RPMI8226 (cell line): ENCODE results near the gene WASL.
"Not testable (repeated sequence)": the region's sequence is repeated elsewhere in the genome, so short reads cannot be mapped to it uniquely, and the experiment has no call there.

Experiments
- DNase-seq: peaks from one replicate; pipeline ENCODE4 v3.0.0-alpha.2; 2015

The WASL gene

DNA sequence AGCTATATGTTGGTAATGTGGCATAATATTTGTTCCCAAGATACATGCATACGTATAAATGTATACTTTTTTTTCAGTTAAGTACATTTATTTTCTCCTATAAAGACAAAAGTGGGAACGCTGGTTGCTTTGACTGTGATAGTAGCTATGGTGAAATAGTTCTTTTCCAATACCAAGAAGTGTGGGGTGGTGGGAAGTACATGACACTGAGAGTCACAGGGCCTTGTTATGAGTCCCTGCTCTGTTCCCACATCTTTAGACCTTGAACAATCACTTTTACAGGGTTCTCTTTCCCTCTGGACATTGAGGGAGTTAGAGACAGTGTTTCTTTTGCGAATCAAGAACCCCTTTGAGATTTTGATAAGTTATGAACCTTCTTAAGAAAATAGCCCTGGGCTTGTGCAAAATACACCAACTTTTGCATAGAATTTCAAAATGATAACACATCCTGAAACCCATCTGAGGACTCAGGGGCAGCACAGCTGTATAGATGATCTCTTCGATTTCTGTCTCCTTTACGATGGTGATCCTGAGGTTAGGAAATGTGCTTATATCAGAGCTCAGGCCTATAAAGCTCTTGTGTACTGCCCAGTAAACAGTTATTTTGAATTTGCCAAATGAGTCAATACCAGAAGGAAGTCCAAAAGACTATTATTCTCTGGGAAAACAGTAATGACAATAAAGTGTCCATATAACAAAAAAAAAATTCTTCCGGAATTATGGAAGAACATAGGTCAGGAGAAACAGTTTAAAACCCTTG is 92.1 kb downstream of the WASL start:
- DNase-seq: no peak

DNA sequence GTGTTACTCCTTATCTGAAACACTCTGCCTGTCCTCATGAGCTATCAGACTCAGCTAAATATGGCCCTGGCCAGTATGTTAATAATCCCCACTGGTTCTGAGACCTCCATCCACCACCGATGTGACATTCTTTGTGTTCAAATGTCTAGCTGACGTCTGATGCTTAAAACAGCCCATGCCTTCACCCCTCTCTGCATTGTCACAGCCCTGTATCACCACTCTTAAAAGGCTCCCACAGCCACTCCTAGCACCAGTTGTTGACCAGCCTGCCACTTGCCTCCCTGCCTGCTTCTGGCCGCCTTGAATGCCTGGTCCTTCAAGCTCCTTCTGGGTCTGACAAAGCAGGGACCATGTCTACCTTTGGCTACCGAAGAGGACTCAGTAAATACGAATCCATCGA is 93.2 kb downstream of the WASL start, which contains the start of gene LMOD2:
LMOD2 (plus strand) TSS at position 253 of the 400 bp plus-strand sequence; CDS start at position 351, 98 bp downstream.
- no peak for DNase-seq

DNA sequence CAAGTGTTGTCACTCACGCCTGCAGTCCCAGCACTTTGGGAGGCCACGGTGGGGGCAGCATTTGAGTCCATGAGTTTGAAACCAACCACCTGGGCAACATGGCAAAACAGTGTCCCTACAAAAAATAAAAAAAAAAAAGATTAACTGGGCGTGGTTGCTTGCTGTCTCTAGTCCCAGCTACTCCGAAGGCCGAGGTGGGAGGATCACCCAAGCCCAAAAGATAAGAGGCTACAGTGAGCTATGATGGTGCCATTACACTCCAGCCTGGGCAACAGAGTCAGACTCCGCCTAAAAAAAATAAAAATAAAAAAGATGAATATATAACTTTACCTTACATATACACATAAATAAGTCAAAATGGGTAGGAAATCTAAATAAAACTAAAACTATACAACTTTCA is 95.6 kb downstream of the WASL start:
- DNase-seq: no peak

DNA sequence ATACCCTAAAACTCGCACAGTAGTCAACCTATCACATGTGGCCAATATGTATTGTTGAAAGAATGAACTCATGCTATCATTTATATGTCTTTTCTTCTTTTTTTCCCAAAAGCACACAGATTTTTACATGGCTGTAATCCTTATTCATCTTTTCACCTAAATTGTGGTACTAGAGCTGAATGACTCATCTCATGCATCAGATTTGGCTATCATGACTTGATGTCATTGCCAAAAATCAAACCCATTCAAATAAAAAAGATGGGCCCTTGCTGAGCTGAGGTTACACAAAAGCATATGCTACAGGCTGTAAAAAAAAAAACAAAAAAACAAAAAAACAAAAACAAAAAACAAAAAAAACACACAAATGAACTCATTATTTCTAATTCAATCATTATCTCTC is 96.4 kb downstream of the WASL start:
- no peak for DNase-seq

DNA sequence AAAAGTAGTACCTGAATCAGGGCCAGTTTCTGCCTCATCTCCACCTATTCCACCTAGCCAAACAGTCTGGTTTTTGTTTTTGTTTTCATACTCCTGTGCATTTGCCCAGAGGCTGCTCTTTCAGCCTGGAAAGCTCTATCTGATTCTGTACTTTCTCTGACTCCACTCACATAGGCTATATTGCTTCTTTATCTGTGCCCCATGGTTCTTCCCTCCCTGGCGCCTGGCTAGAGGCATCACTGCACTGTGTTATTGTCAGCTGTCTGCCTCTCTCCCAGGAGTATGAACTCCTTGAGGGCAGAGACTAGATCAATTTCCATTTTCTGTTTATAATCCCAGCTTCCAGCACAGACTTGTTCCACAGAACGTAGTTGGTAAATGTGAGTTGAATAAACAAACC is 98.2 kb downstream of the WASL start:
- no peak for DNase-seq

DNA sequence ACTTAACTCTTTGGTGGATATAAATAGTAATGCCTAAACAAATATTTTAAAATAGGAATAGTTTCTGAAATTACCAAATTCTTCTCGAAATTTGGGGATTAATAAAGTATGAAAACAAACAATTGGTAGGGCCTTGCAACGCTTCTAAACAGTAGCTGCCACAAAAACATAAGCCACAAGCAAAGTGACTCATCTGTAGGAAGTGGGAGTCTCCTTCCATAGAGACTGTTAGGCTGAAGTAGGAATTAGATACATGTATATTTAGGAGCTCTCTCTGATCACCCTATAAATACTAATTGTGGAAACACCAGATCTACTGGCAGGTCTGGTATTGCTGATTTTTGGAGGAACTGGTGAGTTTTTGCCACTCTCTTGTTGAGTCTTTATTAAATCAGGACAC is 98.8 kb downstream of the WASL start:
- DNase-seq: no peak

DNA sequence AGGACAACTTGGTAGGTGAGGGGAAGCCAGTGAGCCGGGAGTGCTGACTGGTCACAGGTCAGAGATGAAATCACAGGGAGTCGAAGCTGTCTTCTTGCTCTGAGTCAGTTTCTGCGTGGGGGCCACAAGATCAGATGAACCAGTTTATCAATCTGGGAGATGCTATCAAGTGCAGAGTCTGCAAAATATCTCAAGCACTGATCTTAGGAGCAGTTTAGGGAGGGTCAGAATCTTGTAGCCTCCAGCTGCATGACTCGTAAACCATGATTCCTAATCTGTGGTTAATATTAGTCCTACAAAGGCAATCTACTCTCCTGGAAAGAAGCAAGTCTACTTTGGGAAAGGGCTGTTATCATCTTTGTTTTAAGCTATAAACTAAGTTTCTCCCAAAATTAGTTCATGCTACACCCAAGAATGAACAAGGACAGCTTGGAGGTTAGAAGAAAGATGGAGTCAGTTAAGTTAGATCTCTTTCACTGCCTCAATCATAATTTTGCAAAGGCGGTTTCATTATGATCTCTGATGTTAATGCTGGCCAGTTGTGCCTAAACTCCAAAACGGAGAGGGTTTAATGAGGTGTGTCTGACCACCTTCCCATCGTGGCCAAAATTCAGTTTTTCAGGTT is 101.6 kb downstream of the WASL start:
- no peak for DNase-seq

DNA sequence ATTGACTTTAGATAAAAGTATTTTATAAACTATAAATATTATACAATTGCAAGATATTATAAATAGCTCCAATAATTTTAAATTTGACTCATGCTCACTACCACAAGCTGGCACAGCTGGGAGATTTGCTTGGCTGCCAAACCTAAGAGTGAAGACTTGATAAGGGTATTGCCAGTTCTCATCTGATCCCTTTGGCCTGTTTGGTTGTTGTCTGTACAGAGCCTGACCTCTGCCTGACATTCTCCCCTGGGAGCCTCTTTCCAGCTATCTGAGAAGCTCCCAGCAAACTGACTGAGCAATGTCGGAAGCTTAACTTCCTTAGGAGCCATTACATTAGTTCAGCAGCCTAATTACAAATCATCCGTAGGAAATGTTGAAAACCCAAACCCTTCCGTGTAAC is 103.3 kb downstream of the WASL start:
- DNase-seq: no peak

DNA sequence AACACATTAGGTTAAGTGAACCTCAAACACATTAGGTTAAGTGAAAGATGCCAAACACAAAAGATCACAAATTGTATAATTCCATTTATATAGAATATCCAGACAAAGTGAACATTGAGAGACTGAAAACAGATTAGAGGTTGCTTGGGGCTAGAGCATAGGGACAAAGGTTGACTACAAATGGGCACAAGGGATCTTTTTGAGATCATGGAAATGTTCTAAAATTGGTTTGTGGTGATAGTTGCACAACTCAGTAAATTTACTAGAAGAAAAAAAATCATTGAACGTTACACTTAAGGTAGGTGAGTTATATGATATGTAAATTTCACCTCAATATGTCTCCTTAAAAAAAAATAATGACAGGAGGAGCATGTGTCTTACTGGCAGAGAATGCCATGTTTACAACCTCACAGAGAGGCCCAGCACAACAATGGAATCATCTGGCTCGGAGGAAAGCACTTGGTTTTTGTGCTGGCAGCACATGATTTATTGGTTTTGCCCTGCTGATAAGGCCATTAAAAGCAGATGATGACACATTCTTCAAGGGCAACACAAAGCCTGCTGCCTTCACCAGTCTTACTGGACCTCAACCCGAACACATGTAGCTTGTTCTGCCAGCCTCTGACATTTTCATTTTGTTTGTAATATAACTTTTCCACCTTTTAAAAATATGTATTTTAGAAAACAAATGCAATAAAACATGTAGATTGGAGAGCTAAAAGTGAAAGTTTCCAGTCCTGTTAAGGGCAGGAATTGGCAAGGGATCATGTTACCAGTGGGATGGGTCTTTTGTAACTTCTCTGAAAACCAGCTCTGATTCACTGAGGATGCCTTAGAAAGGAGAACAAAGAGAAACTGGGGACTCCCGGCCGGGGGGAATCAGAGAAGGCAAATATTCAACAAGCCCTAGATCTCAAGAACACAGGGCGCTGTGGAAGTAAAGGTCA is 105.0 kb downstream of the WASL start:
- DNase-seq: no peak

DNA sequence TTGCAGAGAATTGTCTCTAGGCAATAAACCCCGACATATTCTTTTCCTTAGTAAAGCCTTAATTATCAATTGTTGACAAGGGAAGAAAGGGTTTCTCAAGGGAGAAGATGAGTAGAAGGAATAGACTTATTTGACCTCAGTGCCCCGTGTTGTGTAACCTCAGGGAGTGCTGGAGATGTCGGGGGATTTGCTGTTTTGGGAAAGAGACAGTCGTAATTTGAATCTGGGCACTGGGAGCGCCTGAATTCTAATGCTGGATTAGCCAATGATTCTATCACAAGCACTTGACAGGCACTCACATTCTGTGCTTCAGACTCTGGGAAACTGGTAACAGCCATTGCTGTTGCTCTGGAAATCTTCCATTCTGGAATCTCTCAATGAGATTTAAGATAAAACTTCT is 106.9 kb downstream of the WASL start:
- DNase-seq: no peak

DNA sequence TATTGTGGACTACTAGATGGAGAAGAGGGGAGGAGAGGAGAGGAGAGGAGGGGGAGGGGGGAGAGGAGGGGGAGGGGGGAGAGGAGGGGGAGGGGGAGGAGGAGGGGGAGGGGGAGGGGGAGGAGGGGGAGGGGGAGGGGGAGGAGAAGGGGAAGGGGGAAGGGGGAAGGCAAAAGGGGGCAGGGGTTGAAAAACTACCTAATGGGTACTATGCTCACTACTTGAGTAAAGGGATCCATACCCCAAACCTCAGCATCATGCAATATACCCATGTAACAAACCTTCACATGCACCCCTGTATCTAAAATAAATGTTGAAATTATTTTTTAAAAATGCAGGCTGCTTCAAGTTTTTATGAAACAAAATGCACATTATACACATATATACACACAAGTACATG is 108.2 kb downstream of the WASL start:
- DNase-seq: no peak

DNA sequence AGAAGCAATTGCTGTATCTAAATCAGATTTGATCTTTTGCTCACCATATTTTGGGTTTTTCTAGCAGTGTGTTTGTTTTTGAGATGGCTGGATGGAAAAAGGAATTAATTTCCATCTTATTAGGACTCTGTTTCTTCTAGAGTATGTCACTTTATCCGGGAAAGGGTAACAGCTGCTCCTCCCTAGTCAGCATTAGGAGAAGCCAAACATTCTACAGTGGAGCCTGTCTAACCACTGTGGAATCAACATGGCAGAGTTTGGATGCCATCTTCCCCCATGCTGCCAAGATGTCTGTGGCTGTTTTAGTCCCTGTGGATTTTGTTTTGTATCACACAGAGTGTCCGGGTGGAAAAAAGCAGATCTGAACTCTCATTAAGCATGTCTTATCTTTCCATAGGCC is 109.2 kb downstream of the WASL start:
- DNase-seq: no peak

DNA sequence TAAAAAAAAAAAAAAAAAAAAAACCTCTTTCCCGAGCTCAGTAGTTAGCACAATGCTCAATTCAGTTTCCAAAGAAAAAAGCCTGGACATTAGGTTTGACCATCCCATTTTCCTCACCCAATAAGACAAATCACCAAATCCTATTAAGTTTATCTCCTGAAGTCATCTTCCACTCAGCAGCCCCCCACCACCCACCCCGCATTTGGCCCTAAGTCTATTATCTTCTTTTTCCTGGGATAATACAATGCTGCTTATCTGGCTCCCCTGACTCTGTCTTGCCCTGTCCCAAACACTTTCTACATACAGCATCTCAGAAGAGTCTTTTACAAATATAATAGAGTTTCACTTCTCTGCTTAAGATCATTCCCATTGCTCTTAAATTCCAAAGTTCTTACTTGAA is 110.9 kb downstream of the WASL start:
- DNase-seq: no peak

DNA sequence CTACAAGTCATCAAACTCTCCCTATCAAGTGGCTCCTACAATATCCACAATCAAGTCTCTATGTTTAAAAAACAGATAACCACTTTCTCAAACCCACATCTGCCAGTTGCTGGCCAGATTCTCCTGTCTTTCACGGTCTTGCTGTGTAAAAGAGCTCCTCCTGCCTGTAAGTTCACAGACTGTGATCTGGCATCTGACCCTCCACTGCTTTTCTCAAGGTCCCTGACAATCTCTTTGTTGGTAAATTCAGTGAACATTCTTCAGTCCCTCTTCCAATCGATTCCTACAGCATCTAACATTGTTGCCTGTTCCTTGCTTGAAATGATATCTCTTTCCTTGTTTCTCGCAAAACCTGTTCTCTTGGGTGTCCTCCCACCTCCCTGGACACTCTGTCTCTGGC is 111.6 kb downstream of the WASL start:
- DNase-seq: no peak

DNA sequence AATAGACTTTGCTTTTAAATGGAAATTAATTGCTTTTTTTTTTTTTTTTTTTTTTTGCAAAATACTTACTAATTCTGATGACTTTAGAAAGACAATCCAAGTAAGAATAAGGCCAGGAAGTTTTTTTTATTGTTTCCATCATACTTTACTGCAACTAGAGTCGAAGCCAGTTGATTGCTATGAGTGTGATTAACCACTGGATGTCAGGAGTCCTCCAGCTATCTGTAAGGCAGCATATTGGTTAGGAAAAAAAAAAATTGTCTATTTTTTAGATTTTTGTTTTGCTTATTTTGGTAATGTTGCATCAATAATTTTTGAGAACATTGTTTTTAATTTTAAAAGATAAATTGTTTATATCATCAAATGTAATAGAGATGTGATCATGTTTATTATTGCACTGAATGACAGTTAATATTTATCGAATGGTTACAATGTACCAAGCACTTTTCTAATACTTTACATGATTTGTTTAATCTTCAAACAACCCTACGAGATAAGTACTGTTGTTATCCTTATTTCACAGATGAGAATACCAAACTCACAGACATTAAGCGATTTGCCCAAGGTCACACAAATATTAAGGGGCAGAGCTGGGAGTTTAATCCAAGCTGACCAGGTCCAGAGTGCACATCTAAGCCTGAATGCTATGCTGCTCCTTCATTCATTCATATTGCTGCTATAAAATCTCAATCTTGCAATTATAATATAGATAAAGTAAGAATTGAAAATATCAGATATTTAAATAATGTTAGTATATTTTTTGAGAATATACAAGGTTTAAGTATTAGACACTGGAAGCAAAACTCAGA is 113.0 kb downstream of the WASL start:
- DNase-seq: peak; percentile 21

DNA sequence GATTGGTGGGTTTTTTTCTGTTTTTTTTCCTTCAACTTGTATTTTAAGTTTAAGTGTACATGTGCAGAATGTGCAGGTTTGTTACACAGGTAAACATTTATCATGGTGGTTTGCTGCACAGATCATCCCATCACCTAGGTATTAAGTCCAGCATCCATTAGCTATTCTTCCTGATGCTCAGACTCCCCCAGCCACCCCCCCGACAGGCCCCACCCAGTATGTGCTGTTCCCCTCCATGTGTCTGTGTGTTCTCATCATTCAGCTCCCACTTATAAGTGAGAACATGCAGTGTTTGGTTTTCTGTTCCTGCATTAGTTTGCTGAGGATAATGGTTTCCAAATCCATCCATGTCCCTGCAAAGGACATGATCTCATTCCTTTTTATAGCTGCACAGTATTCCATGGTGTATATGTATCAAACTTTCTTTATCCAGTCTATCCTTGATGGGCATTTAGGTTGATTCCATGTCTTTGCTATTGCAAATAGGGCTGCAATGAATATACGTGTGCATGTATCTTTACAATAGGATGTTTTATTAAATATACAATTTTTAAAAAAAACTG is 114.7 kb downstream of the WASL start:
- not testable (repeated sequence) for DNase-seq

DNA sequence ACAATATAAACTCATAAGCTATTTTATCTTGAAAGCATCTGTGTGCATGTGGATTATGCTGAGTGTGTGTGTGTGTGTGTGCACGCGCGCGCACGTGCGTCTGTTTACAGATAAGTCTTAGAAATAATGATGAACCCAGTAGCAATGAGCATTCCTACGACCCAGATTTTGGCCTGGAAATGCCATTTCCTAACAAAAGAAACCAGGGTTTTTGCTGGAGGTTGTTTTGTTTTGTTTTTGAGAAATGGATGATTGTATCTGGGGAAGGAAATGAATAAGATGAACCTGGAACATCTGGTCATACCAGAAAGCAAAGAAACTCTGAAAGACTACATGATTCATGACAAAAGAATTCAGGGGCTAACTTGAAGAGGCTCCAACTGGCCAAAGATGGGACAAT is 115.2 kb downstream of the WASL start:
- no peak for DNase-seq

DNA sequence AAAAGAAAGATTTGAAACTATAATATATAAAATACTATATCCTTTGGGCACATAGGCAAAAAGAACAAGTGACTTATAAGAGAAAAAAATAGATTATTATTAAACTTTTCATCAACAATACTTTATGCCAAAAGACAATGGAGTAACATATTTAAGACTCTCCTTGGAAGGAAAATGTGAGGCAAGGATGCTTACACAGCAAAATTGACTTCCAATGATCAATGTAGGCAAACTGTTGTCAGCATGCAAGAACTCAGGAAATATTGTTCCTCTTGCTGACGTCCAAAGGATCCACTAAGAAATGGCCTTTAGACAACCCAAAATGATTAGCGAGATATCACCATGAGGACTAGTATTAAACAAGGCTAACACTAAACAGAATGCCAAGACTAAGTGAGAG is 116.0 kb downstream of the WASL start:
- no peak for DNase-seq
